ENCODE measurements around the gene CST9L. TPM values are rescaled to one million over a fixed set of nuclear protein-coding genes. Genes with fewer than 3 reads are reported as not detected.
"Not testable (repeated sequence)": the region's sequence is repeated elsewhere in the genome, so short reads cannot be mapped to it uniquely, and the experiment has no call there.

The CST9L gene
- total and polyA plus RNA-seq, 12 donors = not detected

DNA sequence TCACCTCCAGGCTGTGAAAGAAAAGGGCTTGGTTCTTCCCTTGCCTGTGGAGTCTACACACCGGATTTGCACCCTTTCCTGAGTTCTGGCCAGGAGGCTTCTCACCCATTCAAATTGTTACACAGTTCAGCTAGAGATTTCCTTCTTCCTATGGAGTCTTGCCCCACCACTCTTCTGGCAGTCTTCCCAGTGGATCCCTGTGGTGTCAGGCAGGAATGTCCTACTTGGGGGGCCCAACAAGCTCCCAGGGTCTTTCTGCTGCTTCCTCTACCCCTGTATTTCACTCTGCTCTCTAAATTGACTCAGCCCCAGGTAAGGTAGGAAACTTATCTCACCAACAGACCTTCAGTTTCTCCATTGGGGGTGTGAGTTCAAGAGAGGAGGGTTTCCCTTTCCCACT lies 14.0 kb upstream of the CST9L start:
- peaks cover 0 to 6% (median 0%) of the 10 kb centered on the region in 11 donors for H3K9me3 ChIP-seq
- H3K27ac ChIP-seq = no peak overlapping the region
- ATAC-seq (no peak), DNase-seq (no peak)
- TF ChIP-seq, protein P1, sequence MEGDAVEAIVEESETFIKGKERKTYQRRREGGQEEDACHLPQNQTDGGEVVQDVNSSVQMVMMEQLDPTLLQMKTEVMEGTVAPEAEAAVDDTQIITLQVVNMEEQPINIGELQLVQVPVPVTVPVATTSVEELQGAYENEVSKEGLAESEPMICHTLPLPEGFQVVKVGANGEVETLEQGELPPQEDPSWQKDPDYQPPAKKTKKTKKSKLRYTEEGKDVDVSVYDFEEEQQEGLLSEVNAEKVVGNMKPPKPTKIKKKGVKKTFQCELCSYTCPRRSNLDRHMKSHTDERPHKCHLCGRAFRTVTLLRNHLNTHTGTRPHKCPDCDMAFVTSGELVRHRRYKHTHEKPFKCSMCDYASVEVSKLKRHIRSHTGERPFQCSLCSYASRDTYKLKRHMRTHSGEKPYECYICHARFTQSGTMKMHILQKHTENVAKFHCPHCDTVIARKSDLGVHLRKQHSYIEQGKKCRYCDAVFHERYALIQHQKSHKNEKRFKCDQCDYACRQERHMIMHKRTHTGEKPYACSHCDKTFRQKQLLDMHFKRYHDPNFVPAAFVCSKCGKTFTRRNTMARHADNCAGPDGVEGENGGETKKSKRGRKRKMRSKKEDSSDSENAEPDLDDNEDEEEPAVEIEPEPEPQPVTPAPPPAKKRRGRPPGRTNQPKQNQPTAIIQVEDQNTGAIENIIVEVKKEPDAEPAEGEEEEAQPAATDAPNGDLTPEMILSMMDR (IDR thresholded peaks at IDR 0.05) = no peak
- intact Hi-C loops (cut with DNase I) = no loop called here
- WGBS, 2 donors = 67 to 73% methylated on average over 1 of the region's 1 CpG
- peaks cover 0 to 42% (median 13%) of the 10 kb centered on the region in 7 donors for H3K27me3 ChIP-seq
- H3K4me1 ChIP-seq = no peaks in the 10 kb centered on the region
- no peak overlapping the region for H3K4me3 ChIP-seq
- H3K36me3 ChIP-seq = no peaks in the 10 kb centered on the region

- WGBS, 2 donors = 89 to 91% methylated on average over 9 of the region's 9 CpGs
- intact Hi-C loops (cut with DNase I); H3K27ac ChIP-seq; H3K4me1 ChIP-seq; DNase-seq; H3K36me3 ChIP-seq; H3K9me3 ChIP-seq; H3K4me3 ChIP-seq; ATAC-seq: not testable (repeated sequence)
- H3K27me3 ChIP-seq = peaks cover 0 to 42% (median 13%) of the 10 kb centered on the region in 7 donors
Observed at GRCh38 chr20:23581833-23582232, 13.5 kb upstream of the CST9L start.

GRCh38 chr20:23574977-23575376 lies 6.7 kb upstream of the CST9L start:
- Histone ChIP-seq H3K27ac (no peak overlapping the region), H3K9me3 (peaks cover 0 to 7% (median 0%) of the 10 kb centered on the region in 11 donors), H3K4me3 (no peak overlapping the region), H3K27me3 (peaks cover 0 to 1% (median 0%) of the 10 kb centered on the region in 7 donors), H3K36me3 (no peaks in the 10 kb centered on the region), H3K4me1 (no peaks in the 10 kb centered on the region)
- TF ChIP-seq, protein P1 (IDR thresholded peaks at IDR 0.05) = no peak
- DNase-seq (no peak), ATAC-seq (no peak)
- intact Hi-C loops (cut with DNase I) = loop anchor here in 1 of 10 donors (10.0 kb wide), 1 partner anchor 60 kb away; the partner anchor contains the start of gene CST3

- no peaks in the 10 kb centered on the region for H3K9me3 ChIP-seq
- DNase-seq (no peak), ATAC-seq (no peak)
- no peaks in the 10 kb centered on the region for H3K36me3 ChIP-seq
- H3K4me3 ChIP-seq = no peak overlapping the region
- H3K27me3 ChIP-seq = peaks cover 0 to 15% (median 0%) of the 10 kb centered on the region in 7 donors
- intact Hi-C loops (cut with DNase I) = loop anchor here in 1 of 10 donors (10.0 kb wide), 1 partner anchor 65 kb away; the partner anchor contains the start of gene CST3
- WGBS, 2 donors = 76 to 77% methylated on average over 2 of the region's 2 CpGs
- TF ChIP-seq, protein P1 (IDR thresholded peaks at IDR 0.05) = no peak
- H3K4me1 ChIP-seq = no peaks in the 10 kb centered on the region
- H3K27ac ChIP-seq = no peak overlapping the region
Observed at GRCh38 chr20:23570178-23570760, 2.0 kb upstream of the CST9L start.

DNA sequence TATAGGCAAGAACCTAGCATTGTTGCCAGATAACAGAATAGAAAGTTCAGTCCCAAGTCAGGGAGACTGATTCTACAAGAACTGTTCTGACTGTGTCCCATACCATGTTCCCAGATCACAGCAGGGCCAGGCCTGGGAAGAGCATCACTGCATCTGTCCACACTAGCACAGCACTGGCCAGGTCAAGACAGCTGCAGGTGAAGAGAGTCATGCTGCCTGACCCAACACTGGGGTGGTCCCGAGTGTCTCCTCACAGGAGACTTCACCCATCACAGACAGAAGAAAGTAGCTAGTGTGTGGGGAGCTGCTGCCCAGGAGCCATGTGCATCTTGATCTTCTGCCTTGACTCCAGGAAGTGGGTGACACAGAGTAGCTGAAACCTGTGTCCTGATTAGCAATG lies 1.3 kb upstream of the CST9L start:
- intact Hi-C loops (cut with DNase I) = no loop called here
- Histone ChIP-seq H3K36me3 (no peaks in the 10 kb centered on the region), H3K9me3 (no peaks in the 10 kb centered on the region), H3K4me3 (no peak overlapping the region), H3K27me3 (peaks cover 0 to 16% (median 0%) of the 10 kb centered on the region in 7 donors), H3K27ac (no peak overlapping the region), H3K4me1 (no peaks in the 10 kb centered on the region)
- WGBS, 2 donors = 85 to 89% methylated on average over 1 of the region's 1 CpG
- DNase-seq = no peak
- TF ChIP-seq, protein P1 (IDR thresholded peaks at IDR 0.05) = no peak
- ATAC-seq = no peak
